SK-N-DZ (cell line): ENCODE data around the gene MRPL41.
"Not testable (repeated sequence)": the region's sequence is repeated elsewhere in the genome, so short reads cannot be mapped to it uniquely, and the experiment has no call there.

Experiments
- DNase-seq: peaks from one replicate; pipeline ENCODE4 v3.0.0-alpha.2; 2015; ENCODE audit warnings: low spot score

The MRPL41 gene

DNA sequence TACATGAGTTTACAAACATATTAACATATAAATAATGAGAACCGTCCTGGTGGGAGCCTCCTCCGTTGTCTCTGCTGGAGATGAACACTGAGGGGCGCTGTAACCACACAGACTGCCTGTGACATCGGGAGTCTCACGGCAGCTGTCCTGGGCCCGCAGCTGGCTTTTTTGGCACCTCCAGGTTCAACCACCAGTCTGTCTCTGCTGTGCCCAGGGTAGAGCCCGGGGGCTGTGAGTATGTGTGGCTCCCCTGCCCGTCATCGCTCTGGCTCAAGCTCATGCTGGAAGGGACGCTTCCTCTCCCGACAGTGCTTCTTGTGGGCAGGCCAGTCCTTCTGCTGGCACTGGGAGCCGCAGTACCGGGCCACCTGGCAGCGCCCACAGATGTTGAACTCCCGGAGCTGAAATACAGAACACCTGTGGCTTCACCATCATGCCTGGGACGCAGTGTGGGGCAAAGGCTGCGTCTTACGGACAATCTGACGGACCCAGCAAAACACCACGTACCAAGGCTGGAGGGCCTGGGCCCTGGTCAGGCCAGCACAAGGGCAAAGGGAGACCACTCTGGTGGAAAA is 30.7 kb downstream of the MRPL41 start:
- no peak for DNase-seq

- no peak for DNase-seq
Measured at GRCh38 chr9:137583347-137583746, 31.7 kb downstream of the MRPL41 start.

- DNase-seq = no peak
Measured at GRCh38 chr9:137583957-137584356, 32.3 kb downstream of the MRPL41 start.

DNA sequence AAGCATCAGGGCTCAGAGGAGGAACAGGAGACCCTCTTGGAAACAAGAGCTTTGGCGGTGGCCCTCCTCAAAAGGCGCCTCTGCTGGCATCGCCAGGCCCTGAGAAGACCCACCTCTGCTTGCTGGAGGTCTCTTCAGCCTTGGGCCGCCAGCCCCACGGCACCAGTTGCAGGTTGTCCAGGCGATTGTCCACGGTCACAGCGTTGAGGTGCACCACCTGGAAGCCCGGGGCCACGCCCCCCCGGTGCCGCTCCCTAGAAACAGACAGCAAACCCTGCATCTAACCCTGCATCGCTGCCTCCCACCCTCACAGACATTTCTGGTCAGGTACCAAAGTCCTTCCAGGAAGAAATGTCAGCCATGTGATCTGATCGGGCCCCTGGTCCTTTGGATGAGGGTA is 35.2 kb downstream of the MRPL41 start:
- no peak for DNase-seq

GRCh38 chr9:137588311-137588710 is 36.6 kb downstream of the MRPL41 start:
- DNase-seq = no peak

GRCh38 chr9:137588891-137589290 is 37.2 kb downstream of the MRPL41 start:
- no peak for DNase-seq

DNA sequence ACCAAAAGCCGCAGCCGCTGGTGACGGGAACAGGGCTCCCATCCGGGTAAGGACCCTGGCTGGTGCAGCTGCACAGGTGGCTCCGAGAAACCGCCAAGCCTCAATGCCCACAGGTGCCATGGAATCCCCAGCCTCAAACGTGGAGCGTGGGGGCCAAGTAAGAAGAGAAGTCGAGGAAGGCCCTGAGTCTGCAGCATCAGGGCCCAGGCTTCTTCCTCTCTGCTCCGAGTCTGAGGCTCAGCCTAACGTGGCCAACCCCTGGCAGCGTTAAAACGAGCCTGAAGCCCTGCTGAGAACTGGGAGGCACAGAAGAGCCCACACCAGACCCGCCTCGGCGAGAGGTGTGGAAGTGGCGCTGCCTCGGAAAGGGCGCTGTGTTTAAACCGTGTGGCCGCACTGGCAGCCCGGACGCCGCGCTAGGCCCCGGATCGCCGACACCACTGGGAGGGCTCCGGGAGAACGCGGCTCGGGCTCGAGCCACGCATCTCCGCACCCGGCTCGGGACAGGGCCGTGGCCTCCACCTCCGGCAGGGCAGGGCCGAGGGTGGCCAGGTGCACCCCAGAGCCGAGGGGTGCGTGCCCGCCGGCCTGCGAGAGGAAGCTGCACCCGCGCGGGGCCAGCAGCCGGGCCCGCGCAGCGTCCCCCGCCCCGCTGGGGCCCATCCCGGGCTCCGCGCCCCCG is 37.9 kb downstream of the MRPL41 start:
- no peak for DNase-seq

DNA sequence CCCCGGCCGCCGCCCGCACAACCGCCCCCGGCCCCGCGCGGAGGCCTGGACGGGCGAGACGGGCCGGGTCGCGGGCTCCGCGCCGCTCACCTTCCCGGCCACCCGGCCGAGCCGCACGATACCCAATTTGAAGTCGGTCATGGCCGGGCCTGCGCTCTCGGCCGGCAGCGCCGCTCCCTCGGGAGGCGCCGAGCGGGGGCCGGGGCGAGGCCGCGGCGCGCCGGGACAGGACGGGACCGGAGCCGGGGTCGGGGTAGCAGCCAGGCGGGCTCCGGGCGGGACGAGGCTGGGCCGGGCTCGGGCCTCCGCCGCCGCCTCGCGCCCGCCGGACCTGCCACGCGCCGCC is 38.4 kb downstream of the MRPL41 start:
- no peak for DNase-seq

DNA sequence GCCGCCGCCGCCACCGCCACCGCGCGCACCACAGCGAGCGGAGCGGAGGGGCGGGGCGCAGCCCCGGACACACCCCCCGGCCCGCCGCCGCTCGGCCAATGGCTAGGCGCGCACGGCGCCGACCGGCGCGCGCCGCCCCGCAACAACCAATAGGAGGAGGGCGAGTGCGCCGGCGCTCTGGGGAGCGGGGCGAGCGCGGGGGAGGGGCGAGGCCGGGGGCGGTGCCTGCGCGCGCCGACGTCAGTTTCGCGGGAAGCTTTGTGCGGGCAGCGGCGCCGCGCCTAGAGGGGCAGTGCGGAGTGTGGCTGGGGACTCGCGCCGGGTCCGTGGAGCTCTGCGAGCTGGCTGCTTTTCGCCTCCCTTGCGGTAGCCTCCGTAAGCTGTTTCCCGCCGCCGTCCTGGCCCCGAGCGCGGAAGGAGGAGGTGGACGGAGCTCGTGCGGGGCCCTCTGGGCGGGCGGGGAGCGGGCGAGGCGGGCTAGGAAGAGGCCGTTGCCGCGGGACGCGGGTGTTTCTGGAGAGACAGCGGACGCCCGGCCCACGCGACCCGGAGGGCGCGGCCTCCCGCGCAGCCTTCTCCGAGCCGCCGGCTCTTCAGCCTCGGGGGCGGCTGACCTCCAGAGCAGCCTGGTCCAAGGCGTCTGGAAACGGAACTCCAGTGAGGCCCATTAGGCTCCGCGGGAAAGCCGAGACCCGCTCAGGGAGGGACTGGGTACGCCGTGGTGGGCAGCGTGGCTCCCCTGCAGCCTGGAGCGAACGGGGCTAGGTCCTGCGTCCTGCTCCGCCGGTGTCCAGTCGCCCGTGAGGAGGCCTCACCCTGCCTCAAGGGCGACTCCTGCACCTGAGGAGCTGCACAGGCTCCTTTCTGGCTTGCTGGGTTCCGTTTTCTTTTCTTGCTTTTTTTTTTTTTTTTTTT is 39.0 kb downstream of the MRPL41 start, which contains the start of gene ZMYND19:
TSS of gene ZMYND19 (minus strand) at position 44 of the 915 bp plus-strand sequence. CDS start 249 bp downstream, outside the sequence.
- DNase-seq = peak; percentile 84

DNA sequence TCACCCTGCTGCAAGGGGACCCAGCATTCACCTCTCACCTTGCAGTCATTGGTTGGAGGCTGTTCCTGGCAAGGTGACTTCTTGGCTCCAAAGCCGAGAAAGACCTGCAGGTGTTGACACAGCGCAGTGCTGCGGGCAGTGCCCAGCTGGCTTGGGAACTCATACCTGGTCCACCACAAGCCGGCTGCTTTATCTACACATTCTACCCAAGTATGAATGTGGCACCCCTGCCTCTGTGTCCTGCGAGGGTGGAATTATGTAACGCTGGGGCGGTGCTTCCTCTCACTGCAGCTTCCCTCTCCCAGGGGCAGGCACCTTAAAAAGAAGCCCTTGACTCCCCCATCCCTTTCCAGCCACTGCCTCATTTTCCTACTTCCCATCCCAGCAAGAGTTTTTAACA is 41.1 kb downstream of the MRPL41 start:
- DNase-seq = no peak

- no peak for DNase-seq
Measured at GRCh38 chr9:137593176-137593575, 41.5 kb downstream of the MRPL41 start.

DNA sequence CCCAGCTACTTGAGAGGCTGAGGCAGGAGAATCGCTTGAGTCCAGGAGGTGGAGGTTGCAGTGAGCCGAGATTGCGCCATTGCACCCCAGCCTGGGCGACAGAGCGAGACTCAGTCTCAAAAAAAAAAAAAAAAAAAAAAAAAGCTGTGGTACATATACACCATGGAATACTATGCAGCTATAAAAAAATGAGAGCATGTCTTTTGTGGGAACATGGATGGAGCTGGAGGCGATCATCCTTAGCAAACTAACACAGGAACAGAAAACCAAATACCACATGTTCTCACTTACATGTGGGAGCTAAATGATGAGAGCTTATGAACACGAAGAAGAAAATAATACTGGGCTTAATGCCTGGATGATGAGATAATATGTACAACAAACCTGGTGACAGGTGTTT is 44.9 kb downstream of the MRPL41 start:
- DNase-seq = not testable (repeated sequence)

DNA sequence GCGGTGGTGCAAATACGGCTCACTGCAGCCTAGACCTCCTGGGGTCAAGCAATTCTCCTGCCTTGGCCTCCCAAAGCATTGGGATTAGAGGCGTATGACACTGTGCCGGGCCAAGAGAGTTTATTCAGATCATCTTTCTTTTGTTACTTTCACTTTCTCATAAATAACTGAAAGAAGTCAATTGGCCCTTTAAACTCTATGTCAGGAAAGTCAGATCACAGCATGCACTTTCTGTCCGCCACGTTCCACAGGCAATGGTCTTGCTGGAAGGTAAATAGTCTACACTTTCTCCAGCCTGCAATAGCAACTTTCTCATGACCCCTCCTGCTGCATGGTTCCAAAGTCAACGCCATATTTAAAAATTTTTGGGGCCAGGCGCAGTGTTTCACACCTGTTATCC is 47.3 kb downstream of the MRPL41 start:
- no peak for DNase-seq
